Right atrium auricular region (tissue), 2 donors: ENCODE results near the gene FLNC. TPM values are rescaled to one million over a fixed set of nuclear protein-coding genes. Genes with fewer than 3 reads are reported as not detected.
A peak's percentile ranks its signal among the peaks of the same experiment; 100 is the strongest.

ENCODE experiments used
- DNase-seq: peaks from one replicate; pipeline ENCODE4 v3.0.0-alpha.2; 2019; ENCODE audit warnings: low spot score
- H3K27ac ChIP-seq, 2 donors: fragments of 200-600 bp; sonication (generic); 1 replicate in 1 of 2; 2 replicates in 1 of 2; pipeline ENCODE4 v1.5.1; 2016 to 2019
- H3K27me3 ChIP-seq, 2 donors: fragments of 200-600 bp; sonication (generic); one replicate each; pipeline versions ENCODE4 v1.5.1 to v1.6.0; 2017 to 2019
- H3K36me3 ChIP-seq: fragments of 200-600 bp; sonication (generic); one replicate; pipeline ENCODE4 v1.5.1; 2016
- H3K4me1 ChIP-seq, 2 donors: fragments of 200-600 bp; sonication (generic); one replicate each; pipeline versions ENCODE4 v1.5.1 to v1.6.0; 2017 to 2019
- H3K4me3 ChIP-seq, 2 donors: fragments of 200-600 bp; sonication (generic); 1 replicate in 1 of 2; 2 replicates in 1 of 2; pipeline ENCODE4 v1.5.1; 2017 to 2019; ENCODE audit warnings: mild to moderate bottlenecking in 1 of 2, moderate library complexity in 1 of 2
- H3K9me3 ChIP-seq, 2 donors: fragments of 200-600 bp; sonication (generic); one replicate each; pipeline ENCODE4 v1.5.1; 2019
- CTCF ChIP-seq, 2 donors: fragments of 200-600 bp; sonication (generic); IDR thresholded peaks; one replicate each; pipeline ENCODE4 v1.5.1; 2019; ENCODE audit warnings: antibody characterized with exemption in 2 of 2
- total RNA-seq, 2 donors: library from RNA; depleted of rRNA; stranded (reverse); fragments of >200 nt; gene quantifications; one replicate each; pipeline ENCODE4 v1.1.0, GENCODE V29; 2016

The FLNC gene
- total RNA-seq, 2 donors from 2014 or later = 215 to 646 TPM

GRCh38 chr7:128831994-128832879 lies 2.0 kb downstream of the FLNC start:
- H3K4me1 ChIP-seq = peaks cover 0 to 82% of the 10 kb centered on the region in 2 donors
- no peaks in the 10 kb centered on the region for H3K9me3 ChIP-seq
- no peak for TF ChIP-seq CTCF (IDR thresholded peaks at IDR 0.05)
- peak overlapping the region; percentile 93 to 99 for H3K27ac ChIP-seq
- H3K4me3 ChIP-seq = peak overlapping the region; percentile 62 to 77
- no peaks in the 10 kb centered on the region for H3K27me3 ChIP-seq
- no peak for DNase-seq
- H3K36me3 ChIP-seq = peaks cover 27% of the 10 kb centered on the region

GRCh38 chr7:128832880-128833147 lies 2.6 kb downstream of the FLNC start:
- Histone ChIP-seq H3K9me3 (no peaks in the 10 kb centered on the region), H3K27me3 (no peaks in the 10 kb centered on the region), H3K4me1 (peaks cover 0 to 76% of the 10 kb centered on the region in 2 donors), H3K4me3 (peak overlapping the region; percentile 62 to 77), H3K27ac (peak overlapping the region; percentile 93 to 99), H3K36me3 (peaks cover 33% of the 10 kb centered on the region)
- no peak for TF ChIP-seq CTCF (IDR thresholded peaks at IDR 0.05)
- no peak for DNase-seq

- peak; percentile 86 for DNase-seq
- TF ChIP-seq CTCF (IDR thresholded peaks at IDR 0.05) = no peak
- H3K4me1 ChIP-seq = peaks cover 0 to 73% of the 10 kb centered on the region in 2 donors
These were observed 3.1 kb downstream of the FLNC start for GRCh38 chr7:128833148-128833945.

GRCh38 chr7:128833946-128834325 lies 3.7 kb downstream of the FLNC start:
- H3K4me1 ChIP-seq = peaks cover 0 to 67% of the 10 kb centered on the region in 2 donors
- peaks cover 44% of the 10 kb centered on the region for H3K36me3 ChIP-seq

More at GRCh38 chr7:128833148-128833945, 3.1 kb downstream of the FLNC start:
- peak overlapping the region; percentile 62 to 77 for H3K4me3 ChIP-seq
- no peaks in the 10 kb centered on the region for H3K9me3 ChIP-seq
- H3K27ac ChIP-seq = peak overlapping the region; percentile 93 to 99
- H3K36me3 ChIP-seq = peaks cover 38% of the 10 kb centered on the region
- no peaks in the 10 kb centered on the region for H3K27me3 ChIP-seq

GRCh38 chr7:128835231-128835751 lies 5.1 kb downstream of the FLNC start:
- no peak for DNase-seq
- Histone ChIP-seq H3K36me3 (peaks cover 57% of the 10 kb centered on the region), H3K4me3 (no peak overlapping the region), H3K4me1 (peaks cover 0 to 58% of the 10 kb centered on the region in 2 donors), H3K9me3 (no peaks in the 10 kb centered on the region), H3K27ac (peak overlapping the region; percentile 58 to 99), H3K27me3 (no peaks in the 10 kb centered on the region)
- TF ChIP-seq CTCF (IDR thresholded peaks at IDR 0.05) = no peak

More at GRCh38 chr7:128833946-128834325, 3.7 kb downstream of the FLNC start:
- Histone ChIP-seq H3K27me3 (no peaks in the 10 kb centered on the region), H3K4me3 (peak overlapping the region; percentile 62 to 77), H3K9me3 (no peaks in the 10 kb centered on the region), H3K27ac (peak overlapping the region; percentile 93 to 99)
- DNase-seq = no peak
- no peak for TF ChIP-seq CTCF (IDR thresholded peaks at IDR 0.05)
